Adrenal gland (tissue), 5 donors: Measurements from ENCODE around the gene IGFBP5.

Experiments
- CTCF ChIP-seq, 6 experiments: fragments of 450-650 bp in 4 of 6; fragments of 200-600 bp in 2 of 6; sonication (generic) in 1 of 6; IDR thresholded peaks; 1 replicate in 5 of 6; 2 replicates in 1 of 6; pipeline versions ENCODE4 v1.5.1 to v1.8.0; 2016 to 2021; ENCODE audit warnings: antibody characterized with exemption in 6 of 6, mild to moderate bottlenecking in 2 of 6, moderate library complexity in 1 of 6
- POLR2A ChIP-seq, 2 donors: fragments of 450-650 bp; IDR thresholded peaks; one replicate each; pipeline ENCODE4 v1.6.1; 2017; ENCODE audit warnings: antibody characterized with exemption in 2 of 2, mild to moderate bottlenecking in 2 of 2, moderate library complexity in 1 of 2
- donor health status: DM: no; HTN: no; CAD: no.

DNA sequence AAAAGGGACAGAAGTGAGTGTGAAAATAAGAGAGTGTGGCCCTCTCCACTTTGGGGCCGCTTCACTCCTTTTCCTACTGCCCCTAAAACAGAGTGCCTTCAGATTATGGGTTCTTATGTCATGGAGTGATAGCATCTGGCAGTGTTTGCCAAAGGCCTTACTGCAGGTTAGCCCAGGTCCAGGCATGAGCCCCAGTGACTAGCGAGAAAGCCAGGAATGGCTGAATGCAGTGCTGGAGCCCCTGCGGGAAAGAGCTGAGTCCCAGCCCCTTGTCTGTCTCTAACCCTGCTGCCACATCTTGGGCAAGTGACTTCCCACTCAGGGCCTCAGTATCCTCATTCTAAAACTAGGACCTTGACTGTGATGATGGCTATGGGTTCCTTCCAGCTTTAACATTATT, 6.0 kb downstream of the IGFBP5 start:
- TF ChIP-seq POLR2A (IDR thresholded peaks at IDR 0.05), result no peak
- no peak for TF ChIP-seq CTCF (IDR thresholded peaks at IDR 0.05)
